Measurements from ENCODE around the gene SGCE.

- TF ChIP-seq ZNF565 (CRISPR knock-in tag; conservative IDR thresholded peaks at IDR 0.05; ENCODE audit: low read depth) (no peak), PATZ1 (CRISPR knock-in tag; IDR thresholded peaks at IDR 0.05; ENCODE audit: borderline replicate concordance) (no peak), TSHZ2 (CRISPR knock-in tag; IDR thresholded peaks at IDR 0.05) (no peak), ZNF8 (CRISPR knock-in tag; IDR thresholded peaks at IDR 0.05) (no peak), RARB (CRISPR knock-in tag; IDR thresholded peaks at IDR 0.05) (no peak), TOX (CRISPR knock-in tag; IDR thresholded peaks at IDR 0.05; ENCODE audit: borderline replicate concordance) (no peak), ZFP3 (CRISPR knock-in tag; IDR thresholded peaks at IDR 0.05) (no peak), PPARA (CRISPR knock-in tag; IDR thresholded peaks at IDR 0.05; ENCODE audit: borderline replicate concordance) (no peak), TCF4 (CRISPR knock-in tag; IDR thresholded peaks at IDR 0.05; ENCODE audit: borderline replicate concordance) (no peak), CREB5 (CRISPR knock-in tag; IDR thresholded peaks at IDR 0.05; ENCODE audit: low read depth) (no peak), ZFP30 (CRISPR knock-in tag; IDR thresholded peaks at IDR 0.05) (no peak), ZC3H10 (CRISPR knock-in tag; IDR thresholded peaks at IDR 0.05) (no peak), OSR1 (CRISPR knock-in tag; IDR thresholded peaks at IDR 0.05) (no peak)
Observed at GRCh38 chr7:94602181-94602580, 53.8 kb downstream of the SGCE start.
